Measurements from ENCODE around the gene CACNA1C.

Gene CACNA1C

DNA sequence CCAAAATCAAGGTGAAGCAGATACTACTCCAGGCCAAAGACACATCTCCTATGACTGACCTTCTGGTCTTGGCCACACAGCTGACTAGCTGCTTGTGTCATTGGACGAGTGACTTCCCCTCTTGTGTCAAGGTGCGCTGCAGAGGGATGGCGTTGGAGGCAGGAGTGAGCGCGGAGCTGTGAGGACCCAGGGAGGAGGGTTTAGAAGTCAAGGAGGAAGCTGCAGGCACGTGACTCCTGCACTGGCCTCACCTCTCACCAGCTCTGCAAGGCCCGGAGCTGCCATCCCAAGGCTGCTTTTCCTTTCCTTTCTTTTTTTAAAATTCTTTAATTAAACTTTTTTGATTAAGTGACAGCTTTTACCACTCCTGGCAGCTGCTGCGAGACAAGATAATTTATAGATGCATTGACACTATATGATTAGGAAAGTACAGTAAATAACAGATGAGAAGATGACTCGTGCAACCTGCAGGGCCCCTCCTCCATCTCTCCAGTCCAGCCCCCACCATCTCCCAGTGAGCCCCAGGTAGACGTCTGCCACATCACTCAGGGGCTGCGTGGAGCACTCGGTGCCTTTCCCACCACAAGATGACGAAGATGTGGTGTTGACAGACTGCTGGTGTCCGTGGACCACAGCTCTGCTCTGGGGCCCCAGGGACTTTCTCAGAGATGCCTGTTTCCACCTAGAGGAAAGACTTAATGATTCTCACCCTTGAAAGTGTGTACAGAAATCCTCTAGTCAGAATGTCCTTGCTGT is 350.6 kb downstream of the CACNA1C start:
- DNase-seq, result no peak

DNA sequence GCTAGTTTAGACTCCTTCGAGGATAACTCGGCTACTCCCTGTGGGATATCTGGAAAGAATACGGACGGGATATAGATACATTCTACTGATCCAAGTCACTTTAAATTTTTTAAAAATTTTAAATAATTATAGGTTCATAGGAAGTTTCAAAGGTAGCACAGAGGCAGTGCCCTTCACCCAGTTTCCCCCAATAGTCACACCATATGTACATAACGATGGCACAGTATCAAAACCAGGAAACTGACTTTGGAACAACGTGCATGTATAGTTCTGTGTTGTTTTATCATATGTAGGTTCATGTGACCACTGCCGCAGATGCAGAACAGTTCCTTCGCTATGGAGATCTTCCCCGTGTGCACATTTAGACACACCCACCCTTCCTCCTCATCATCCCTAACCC is 352.3 kb downstream of the CACNA1C start:
- no peak for DNase-seq

DNA sequence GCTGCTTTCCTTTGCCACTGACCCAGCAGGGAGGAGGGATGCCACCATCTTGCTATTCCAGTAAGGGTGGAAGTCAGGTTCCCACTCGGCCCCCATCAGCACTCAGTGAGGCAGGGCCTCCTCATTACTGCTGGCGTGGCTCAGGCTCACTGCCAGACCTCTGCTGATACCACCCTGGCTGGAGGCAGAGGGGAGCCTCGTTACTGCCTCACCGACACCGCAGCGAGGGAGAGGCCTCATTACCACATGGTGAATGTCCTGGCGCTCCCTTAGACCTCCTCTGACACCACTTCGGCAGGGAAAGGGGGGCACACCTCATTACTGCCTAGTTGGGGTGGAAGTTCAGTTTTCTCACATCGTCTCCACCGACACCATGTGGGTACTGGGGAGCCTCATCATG is 354.1 kb downstream of the CACNA1C start:
- DNase-seq, result no peak

DNA sequence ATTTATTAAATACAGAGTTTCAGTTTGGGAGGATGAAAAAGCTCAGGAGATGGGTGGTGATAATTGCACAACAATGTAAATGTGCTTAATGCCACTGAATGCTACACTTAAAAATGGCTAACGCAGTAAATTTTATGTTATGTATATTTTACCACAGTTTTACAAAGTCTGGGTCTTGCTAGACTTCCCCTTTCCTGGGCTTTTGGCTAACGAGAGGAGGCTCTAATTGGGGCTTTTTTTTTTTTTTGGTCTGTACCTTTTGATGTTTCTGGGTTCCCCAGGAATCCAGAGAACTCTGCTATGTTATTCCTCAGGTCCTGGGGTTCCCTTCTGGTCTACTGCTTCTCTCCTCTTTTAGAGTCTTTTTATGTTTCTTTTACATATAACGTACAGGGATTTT is 355.5 kb downstream of the CACNA1C start:
- DNase-seq, result no peak

DNA sequence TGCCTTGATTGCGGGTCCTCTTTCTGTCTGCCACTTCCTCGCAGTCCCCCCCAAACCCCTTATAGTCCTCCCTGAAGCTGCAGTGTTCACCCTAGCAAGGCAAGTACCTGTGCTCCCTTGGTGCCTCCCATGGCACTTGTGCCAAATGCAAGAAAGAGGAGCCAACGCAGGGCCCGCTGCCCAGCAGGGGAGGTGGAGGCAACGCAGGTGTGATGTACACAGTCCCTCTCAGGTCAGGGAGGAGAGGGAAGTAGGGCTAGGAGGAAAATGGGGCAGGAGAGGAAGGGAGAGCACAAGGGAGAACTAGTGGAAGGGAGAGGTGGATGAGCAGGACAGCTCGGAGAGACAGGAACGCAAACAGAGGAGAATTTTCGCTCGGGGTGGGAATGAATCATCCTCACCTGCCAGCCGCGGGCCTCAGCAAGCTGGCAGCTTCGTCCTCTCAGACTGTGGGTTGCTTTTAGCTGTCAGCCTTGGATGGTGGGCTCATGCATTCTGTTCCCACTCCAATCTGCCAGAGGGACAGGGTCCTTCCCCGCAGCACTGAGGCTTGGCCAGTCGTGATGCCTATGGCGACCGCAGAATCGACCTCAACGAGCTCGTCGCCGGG is 357.0 kb downstream of the CACNA1C start:
- no peak for DNase-seq

DNA sequence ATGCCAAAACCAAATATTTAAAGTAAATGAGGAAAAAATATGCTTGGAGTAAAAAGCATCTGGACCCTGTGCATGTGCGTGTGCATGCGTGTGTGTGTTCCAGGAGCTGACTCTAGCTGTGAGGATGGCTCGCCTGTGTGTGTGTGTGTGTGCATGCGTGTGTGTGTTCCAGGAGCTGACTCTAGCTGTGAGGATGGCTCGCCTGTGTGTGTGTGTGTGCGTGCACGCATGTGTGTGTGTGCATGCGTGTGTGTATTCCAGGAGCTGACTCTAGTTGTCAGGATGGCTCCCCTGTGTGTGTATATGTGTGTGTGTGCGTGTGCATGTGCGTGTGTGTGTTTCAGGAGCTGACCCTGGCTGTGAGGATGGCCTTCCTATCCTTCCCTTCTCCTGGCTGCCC is 357.7 kb downstream of the CACNA1C start:
- DNase-seq, result no peak

- no peak for DNase-seq
Measured at GRCh38 chr12:2411011-2411410, 358.2 kb downstream of the CACNA1C start.

DNA sequence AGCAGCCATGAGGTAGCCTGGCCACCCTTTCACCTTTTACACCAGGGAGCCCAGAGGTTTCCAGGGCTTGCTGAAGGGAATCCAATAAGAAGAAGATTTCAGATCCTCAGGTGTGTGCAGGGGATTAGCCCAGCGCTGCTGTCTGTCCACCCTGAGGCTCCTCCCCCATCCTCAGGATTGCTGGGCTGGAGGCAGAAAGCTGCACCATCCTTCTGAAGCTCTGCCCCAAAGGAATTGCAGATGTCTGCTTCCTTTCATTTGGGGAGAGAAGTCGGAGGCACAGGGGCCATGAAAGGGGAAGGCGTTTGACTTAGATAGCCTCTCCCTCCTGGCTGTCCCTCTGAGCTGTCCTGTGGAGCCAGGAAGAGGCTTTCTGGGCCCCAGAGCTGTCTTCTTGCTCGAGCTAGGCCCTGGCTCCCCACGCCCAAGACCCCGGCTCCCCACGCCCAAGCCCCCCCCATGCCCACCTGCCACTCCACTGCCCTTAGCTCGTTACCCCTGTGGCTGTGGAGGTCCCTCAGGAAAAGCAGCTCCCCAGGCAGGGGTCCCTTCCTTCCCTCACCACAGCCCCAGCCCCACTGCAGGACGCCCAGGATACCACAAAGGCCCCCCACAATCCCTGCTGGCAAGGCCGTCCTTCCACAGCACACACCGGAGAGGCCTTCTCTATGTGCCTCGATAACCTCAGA is 359.0 kb downstream of the CACNA1C start:
- no peak for DNase-seq

GRCh38 chr12:2412305-2412643 is 359.5 kb downstream of the CACNA1C start:
- DNase-seq, result no peak

- no peak for DNase-seq
Measured at GRCh38 chr12:2413301-2413700, 360.5 kb downstream of the CACNA1C start.

DNA sequence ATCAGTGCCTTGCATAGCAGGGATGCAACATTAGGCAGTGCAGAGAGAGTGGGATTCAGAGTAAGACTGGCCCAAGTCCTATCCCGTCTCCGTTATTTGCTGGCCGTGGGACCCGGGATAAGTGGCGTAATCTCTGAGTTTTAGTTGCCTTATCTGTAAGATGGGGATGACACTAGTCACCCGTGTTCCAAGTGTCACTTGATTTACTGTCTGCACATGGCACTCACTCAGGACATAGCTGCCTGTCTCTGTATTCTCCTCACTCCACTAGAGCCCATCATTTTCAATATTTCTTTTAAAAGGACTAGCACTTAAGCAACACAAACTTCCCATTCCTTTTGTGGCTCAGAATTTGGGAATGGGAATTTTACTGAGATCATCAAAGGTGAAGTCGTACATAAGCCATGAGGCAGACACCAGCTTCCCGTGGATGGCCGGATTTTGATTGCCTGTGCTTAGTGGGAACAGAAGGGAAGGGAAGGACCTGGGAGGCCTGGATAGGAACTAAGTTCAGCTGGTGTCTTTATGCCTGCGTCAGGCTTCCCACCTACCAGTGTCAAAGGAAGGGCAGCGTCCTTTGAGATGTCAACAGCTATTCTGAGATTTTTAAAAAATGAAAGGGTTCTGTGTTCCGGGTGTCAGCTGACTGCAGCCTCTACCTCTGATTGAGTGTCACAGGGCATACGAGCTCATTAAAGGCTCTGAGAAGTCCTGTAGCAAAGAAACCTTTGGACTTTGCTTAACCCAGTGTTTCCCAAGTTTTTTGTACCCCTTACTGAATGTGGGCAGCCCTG is 361.4 kb downstream of the CACNA1C start:
- DNase-seq, result no peak

GRCh38 chr12:2414810-2415567 is 362.2 kb downstream of the CACNA1C start:
- no peak for DNase-seq

GRCh38 chr12:2415568-2415944 is 362.8 kb downstream of the CACNA1C start:
- no peak for DNase-seq

- DNase-seq, result no peak
Measured at GRCh38 chr12:2416158-2416557, 363.4 kb downstream of the CACNA1C start.

GRCh38 chr12:2417481-2418160 is 364.8 kb downstream of the CACNA1C start:
- DNase-seq, result no peak

- DNase-seq, result no peak
Measured at GRCh38 chr12:2418579-2418978, 365.8 kb downstream of the CACNA1C start.

GRCh38 chr12:2422591-2422990 is 369.8 kb downstream of the CACNA1C start:
- no peak for DNase-seq

DNA sequence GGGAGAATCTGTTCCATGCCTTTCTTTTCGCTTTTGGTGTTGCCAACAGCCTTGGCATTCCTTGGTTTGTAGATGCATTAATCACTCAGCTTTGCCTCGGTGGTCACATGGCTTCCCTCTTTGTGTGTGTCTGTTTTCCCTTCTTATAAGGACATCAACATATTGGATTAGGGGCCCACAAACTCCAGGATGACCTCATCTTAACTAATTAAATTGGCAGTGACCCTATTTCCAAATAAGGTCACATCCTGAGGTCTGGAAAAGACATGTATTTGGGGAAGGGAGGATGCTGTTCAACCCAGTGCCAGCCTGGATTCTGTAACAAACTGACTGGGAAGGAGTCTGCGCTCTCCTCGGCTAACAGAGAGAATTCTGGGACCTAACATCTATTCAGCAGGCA is 376.2 kb downstream of the CACNA1C start:
- no peak for DNase-seq

DNA sequence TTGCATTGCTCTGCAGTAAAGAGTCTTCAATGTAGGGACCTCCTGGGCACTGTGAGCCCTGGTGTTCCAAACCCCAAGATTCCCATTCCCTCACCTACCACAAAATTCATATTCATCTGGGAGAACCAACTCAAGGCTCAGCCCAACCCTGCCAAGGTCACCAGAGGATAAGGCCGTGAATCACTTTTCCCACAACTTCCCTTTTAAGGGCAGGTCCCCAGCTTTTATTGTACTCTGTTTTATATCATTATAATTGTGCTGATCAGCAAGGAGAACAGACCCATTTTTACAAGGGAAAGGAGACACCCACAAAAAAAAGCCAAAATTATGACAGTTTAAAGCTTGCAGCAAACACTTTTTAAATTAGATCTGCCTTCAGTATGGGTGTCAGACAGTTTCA is 379.0 kb downstream of the CACNA1C start:
- no peak for DNase-seq

- DNase-seq, result no peak
Measured at GRCh38 chr12:2432856-2433255, 380.1 kb downstream of the CACNA1C start.

DNA sequence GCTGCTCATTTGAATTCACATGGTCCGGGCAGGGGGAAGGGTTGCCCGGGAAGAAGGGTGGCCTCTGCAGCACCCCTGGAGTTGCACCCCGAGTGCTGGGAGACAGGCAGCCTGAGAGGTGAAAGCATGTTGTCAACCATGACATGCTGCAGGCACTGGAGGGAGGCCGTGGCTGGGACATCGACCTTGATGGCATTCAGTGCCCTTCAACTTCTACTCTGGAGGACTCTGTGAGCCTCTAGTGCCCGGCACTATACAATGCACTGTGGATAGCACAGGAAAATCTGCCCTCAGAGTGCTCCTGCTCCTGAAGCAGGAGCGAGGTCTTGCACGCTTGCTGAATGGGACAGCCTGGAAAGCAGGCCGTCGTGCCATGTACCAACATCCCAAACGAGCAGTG is 382.7 kb downstream of the CACNA1C start:
- no peak for DNase-seq
